ENCODE results near the gene TGM4.

DNA sequence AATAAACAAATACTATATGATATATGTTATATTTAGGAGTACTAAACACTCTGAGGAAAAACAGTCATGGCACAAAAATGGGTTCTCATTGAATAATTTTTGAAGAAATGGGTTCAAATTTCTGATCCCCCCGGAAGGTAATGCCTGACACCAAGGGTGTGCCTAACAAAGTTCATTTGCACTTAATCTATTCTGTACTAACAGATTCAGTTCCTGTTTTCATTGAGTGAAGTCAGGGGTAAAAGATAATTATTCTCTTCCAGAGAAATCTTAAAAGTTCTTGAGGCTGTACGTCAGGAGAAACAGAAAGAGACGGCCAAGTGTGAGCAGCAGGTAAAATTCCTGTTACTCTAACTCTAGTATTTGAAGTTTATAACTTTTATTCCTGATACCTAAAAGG is 47.2 kb upstream of the TGM4 start:
- TF ChIP-seq, protein P1, sequence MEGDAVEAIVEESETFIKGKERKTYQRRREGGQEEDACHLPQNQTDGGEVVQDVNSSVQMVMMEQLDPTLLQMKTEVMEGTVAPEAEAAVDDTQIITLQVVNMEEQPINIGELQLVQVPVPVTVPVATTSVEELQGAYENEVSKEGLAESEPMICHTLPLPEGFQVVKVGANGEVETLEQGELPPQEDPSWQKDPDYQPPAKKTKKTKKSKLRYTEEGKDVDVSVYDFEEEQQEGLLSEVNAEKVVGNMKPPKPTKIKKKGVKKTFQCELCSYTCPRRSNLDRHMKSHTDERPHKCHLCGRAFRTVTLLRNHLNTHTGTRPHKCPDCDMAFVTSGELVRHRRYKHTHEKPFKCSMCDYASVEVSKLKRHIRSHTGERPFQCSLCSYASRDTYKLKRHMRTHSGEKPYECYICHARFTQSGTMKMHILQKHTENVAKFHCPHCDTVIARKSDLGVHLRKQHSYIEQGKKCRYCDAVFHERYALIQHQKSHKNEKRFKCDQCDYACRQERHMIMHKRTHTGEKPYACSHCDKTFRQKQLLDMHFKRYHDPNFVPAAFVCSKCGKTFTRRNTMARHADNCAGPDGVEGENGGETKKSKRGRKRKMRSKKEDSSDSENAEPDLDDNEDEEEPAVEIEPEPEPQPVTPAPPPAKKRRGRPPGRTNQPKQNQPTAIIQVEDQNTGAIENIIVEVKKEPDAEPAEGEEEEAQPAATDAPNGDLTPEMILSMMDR (IDR thresholded peaks at IDR 0.05; ENCODE audit: insufficient read depth, low read length, poor library complexity, severe bottlenecking): no peak
- no peak for TF ChIP-seq EZH2phosphoT487 (conservative IDR thresholded peaks at IDR 0.05; ENCODE audit: low read length)
